ENCODE measurements around the gene ABCA7.

The ABCA7 gene

DNA sequence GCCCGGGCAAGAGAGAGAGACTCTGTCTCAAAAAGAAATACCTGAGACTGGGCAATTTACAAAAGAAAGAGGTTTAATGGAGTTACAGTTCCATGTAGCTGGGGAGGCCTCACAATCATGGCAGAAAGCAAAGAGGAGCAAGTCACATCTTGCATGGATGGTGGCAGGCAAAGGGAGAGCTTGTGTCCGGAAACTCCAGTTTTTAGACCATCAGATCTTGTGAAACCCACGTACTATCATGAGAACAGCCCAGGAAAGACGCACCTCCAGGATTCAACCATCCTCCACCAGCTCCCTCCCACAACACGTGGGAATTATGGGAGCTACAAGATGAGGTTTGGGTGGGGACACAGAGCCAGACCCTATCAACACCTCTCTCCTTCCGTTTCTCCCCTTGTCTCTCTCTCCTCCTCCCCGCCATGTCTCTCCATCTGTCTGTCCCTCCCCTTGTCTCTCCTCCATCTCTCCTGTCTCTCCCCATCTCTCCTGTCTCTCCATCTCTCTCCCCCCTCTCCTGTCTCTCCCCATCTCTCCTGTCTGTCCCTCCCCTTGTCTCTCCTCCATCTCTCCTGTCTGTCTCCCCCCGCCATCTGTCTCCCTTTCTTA, 45.2 kb downstream of the ABCA7 start:
- no peak overlapping the region for H3K27ac ChIP-seq
- TF ChIP-seq, protein P1, sequence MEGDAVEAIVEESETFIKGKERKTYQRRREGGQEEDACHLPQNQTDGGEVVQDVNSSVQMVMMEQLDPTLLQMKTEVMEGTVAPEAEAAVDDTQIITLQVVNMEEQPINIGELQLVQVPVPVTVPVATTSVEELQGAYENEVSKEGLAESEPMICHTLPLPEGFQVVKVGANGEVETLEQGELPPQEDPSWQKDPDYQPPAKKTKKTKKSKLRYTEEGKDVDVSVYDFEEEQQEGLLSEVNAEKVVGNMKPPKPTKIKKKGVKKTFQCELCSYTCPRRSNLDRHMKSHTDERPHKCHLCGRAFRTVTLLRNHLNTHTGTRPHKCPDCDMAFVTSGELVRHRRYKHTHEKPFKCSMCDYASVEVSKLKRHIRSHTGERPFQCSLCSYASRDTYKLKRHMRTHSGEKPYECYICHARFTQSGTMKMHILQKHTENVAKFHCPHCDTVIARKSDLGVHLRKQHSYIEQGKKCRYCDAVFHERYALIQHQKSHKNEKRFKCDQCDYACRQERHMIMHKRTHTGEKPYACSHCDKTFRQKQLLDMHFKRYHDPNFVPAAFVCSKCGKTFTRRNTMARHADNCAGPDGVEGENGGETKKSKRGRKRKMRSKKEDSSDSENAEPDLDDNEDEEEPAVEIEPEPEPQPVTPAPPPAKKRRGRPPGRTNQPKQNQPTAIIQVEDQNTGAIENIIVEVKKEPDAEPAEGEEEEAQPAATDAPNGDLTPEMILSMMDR (conservative IDR thresholded peaks at IDR 0.05): no peak

DNA sequence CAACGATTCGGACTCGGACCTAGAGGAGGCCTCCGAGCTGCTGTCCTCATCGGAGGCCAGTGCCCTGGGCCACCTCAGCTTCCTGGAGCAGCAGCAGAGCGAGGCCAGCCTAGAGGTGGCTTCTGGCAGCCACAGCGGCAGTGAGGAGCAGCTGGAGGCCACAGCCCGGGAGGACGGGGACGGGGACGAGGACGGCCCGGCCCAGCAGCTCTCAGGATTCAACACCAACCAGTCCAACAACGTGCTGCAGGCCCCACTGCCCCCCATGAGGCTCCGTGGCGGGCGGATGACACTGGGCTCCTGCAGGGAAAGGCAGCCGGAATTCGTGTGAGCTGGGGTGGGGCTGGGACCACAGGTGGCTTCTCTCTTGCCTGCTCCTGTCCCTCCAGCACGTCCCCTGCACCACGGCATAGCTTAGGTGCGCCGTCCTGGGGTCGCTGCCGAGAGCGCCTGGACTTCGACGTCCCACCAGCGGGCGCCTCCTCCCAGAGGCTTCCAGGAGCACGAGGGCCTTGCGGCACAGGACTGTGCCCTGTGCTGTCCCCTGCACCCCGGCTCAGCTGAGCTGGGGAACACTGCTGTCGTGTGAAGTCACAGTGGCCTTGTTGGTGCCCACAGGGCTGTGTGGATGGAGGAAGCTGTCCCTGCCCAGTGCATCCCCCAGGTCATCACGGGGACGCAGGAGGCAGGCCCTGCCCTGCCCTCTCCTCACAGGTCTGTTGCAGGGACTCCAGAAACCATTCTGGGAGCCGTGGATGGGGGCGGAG, 46.0 kb downstream of the ABCA7 start:
- no peak overlapping the region for H3K27ac ChIP-seq
- TF ChIP-seq, protein P1 (conservative IDR thresholded peaks at IDR 0.05): no peak

DNA sequence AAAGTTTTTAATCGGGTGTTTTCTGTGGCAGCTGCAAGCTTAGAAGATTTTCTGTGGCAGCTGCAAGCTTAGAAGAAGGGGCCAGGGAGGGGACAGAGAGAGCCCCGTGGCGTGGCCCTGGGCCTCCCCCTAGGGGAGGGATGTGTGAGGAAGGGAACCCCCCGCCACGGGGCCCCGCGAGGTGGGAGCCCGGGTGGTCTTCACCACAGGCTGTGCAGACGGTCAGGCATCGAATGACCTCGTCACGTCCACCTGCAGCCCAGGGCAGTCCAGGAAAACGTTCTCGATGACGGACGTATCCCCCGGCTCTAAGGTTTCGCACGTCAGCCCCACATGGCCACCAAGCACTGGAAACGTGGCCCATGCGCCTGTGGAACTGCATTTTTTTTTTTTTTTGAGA, 46.7 kb downstream of the ABCA7 start:
- no peak overlapping the region for H3K27ac ChIP-seq

DNA sequence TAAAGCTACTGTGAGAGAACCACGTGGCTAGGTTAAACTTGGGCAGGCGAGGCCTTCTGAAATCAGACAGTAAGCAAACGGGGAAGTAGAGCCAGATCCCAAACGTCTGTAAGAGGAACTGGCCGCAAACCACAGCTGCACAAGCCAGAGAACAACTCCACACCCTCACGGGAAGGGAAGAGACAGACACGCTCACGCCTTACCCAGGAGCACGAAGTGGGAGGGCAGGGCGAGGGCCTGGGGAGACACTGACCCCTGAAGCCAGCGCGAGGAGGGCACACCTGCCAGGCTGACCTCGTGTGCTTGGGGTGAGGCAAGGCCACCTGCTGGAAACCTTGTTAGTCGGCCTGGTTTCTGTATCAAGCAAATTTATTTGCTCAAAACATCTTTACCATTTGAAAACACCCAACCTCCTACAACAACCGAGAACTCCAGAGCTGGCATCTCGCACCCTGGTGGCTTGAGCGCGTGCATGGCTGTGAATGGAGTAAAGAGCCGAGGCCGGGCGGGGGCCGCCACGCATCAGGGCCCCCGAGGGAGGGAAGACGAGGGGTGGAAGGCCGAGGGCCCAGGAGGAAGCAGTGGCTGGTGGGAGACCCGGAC, 48.0 kb downstream of the ABCA7 start:
- H3K27ac ChIP-seq: no peak overlapping the region
- TF ChIP-seq, protein P1 (conservative IDR thresholded peaks at IDR 0.05): no peak

More for the DNA sequence above, 46.7 kb downstream of the ABCA7 start:
- TF ChIP-seq, protein P1 (conservative IDR thresholded peaks at IDR 0.05): no peak

DNA sequence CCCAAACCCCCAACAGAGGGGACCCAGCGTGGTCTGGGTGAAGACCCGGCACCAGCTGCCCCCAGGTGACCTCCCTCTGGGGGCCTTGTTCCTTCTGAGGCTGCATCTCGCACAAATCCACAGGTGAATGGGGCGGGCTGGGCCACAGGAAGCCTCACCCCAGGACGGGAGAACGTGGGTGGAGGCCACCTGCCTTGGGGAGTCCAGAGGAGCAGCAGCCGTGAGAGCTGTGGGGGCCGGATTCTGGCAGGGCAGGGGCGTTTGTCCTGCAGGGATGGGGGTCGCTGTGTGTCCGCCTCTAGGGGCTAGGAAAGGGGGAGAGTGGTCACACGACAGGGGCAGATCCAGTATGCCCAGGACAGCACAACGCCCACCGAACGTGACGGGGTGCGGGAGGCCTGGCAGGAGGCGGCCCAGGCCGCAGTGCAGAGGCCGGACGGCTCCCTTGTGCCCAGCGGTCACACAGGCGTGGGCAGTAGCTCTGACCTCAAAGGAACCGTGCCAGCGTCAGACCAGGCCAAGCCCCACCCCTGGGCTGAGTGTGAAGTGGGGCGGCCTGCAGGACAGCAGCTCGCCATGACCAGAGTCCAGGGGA, 48.6 kb downstream of the ABCA7 start:
- H3K27ac ChIP-seq: no peak overlapping the region
- TF ChIP-seq, protein P1 (conservative IDR thresholded peaks at IDR 0.05): no peak

DNA sequence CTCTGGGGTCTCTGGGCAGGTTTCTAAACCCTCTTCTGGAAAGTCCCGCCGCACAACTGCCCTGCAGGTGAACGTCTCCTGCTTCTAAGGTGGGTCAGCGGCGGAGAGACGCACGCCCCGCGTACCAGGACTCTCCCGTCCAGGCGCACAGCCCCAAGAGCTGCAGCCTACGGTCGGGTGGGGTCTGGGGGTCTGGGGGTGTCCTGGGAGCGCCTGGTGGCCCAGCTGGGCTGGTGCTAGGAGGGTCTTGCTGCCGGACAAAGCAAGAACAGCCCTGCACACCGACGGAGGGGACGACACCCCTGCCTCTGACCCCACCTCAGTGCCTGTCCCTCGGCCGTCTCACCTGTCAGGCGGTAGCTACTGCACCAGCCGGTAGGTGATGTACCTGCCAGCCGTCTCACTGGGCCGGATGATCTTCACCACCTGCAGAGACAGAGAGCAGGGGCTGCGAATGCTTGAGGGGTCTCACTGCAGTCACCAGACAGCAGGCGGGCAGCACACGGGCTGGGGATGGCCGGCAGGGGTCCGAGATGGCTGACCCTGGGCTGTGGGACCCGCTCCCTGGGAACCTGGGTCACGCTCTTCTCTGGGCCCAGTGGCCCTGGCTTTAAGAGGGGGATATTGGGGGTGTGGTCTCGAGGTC, 49.3 kb downstream of the ABCA7 start:
- TF ChIP-seq, protein P1 (conservative IDR thresholded peaks at IDR 0.05): no peak
- H3K27ac ChIP-seq: no peak overlapping the region

DNA sequence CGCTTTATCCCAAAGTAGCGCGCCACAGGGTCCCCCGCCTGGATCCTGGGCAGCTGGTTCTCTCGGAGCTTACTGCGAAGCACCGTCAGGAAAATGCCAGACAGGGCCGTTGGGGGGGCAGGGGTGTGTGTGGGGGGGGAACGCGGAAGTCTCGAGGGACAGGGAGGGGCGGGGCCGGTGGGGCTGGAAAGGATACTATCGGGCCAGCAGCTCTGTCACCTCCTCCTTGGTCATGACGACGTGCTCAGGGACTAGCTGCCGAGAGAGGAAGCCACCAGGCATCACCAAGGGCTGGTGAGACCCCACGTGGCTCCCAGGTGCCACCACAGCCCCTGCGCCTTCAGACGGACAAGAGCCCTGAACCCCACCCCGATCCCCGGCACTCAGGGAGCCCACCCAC, 50.0 kb downstream of the ABCA7 start:
- TF ChIP-seq, protein P1 (conservative IDR thresholded peaks at IDR 0.05): no peak
- no peak overlapping the region for H3K27ac ChIP-seq
